A172 (cell line): ENCODE data around the gene SUPT20HL2. TPM values are rescaled to one million over a fixed set of nuclear protein-coding genes. Genes with fewer than 3 reads are reported as not detected.
"Not testable (repeated sequence)": the region's sequence is repeated elsewhere in the genome, so short reads cannot be mapped to it uniquely, and the experiment has no call there.

ENCODE experiments used
- DNase-seq: peaks from one replicate; pipeline ENCODE4 v3.0.0-alpha.2; 2015; ENCODE audit warnings: low spot score
- total RNA-seq: library from RNA; depleted of rRNA; stranded (reverse); fragments of >200 nt; shearing (Covaris generic); gene quantifications from 2 replicates; pipeline ENCODE4 v1.2.3, GENCODE V29; 2014

Gene SUPT20HL2
- total RNA-seq, 1 experiment from 2014 or later, result not detected

- not testable (repeated sequence) for DNase-seq
Measured at GRCh38 chrX:24309580-24310374, 4.1 kb downstream of the SUPT20HL2 start.

- DNase-seq, result not testable (repeated sequence)
Measured at GRCh38 chrX:24308803-24309202, 5.1 kb downstream of the SUPT20HL2 start.

DNA sequence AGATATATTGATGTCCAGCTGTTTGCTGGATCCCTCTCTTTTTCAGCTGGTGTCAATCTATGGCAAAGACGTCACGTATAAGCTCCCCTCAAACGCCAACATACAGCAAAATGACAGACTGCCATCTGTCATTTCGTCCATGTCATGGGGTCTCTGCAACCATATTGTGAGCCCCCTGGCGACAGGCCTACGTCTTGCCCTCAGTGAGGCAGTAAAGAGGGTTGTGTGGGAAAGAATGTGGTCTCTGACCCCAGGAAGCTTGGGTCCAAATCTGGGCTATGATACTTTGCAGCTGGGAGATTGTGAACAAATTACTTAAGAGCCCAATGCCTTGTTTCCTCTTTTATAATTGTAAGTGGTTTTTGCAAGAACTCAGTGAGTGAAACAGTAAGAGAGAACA, 7.4 kb downstream of the SUPT20HL2 start:
- no peak for DNase-seq

- no peak for DNase-seq
Measured at GRCh38 chrX:24305905-24306304, 8.0 kb downstream of the SUPT20HL2 start.

DNA sequence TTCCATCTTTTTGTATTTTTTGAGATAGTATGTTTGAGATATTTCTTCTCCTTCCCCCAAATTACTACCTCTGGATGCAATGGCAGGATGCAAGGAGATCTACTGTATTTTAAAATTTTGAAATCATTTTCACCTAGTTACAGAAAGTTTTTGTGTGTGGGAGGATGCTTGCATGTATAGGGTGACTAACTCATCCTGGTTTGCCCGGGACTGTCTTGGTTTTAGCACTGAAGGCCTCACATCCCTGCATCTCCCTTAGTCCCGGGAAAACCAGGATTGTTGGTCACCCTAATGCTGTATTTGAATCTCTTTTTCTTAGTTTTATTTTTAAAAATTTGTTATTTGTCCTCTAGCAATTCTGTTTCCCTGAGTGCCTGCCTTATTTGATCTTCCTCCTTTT, 12.1 kb downstream of the SUPT20HL2 start:
- DNase-seq, result no peak

- DNase-seq, result no peak
Measured at GRCh38 chrX:24301060-24301459, 12.8 kb downstream of the SUPT20HL2 start.

DNA sequence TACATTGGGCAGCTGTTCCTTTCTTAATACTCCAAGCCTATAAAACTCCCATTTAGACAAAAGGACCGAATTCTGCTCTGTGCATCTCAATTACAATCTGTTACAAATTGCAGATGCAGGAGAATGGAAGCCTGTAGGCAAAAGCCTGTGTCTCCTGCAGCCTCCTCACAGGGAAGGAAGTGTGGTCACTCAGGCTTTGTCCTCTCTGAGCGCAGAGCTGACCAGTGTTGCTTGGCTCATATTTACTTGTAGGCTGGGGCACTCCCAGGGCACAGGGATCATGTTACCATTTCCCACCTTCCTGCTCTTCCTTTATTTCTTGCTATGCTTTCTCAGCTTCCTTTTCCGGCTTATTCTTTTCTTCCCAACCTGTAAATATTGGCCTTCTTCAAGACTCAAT, 15.7 kb downstream of the SUPT20HL2 start:
- DNase-seq, result peak; percentile 20

GRCh38 chrX:24294619-24295018, 19.2 kb downstream of the SUPT20HL2 start:
- DNase-seq, result peak; percentile 7

DNA sequence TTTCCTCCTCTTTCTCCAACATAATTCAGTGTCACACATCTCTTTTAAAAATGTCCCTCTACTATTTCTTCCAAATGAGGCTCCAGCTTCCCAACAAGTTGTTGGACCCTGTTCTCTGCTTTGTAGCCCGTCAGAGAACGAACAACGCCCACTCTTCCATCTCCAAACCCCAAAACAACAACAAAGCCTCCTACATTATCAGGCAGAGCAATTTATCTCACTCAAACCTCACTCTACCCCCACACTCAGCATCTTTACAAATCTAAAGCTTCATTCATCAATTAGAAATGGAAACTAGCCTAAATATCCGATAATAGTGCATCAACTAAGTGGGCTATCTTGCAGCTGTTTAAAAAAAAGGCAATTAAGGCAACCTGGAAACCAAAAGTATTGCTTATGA, 20.5 kb downstream of the SUPT20HL2 start:
- no peak for DNase-seq

DNA sequence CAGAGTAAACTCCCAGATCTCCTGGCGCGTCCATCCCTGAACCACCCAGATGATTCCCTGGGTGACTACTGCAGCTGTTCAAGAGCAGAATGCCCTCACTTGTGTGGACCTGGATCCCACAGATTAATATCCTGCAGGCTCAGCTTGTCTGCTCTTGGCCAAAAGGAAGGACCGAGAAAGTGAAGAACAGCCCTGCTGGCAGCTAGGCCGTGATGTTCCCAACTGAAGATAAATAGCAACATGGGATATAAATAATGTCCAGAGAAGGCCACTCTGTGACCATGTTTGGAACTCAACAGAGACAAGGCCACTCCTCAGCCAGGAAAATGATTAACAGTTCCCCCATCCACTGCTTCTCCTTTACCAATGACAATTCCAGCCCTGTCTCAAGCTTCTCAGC, 21.5 kb downstream of the SUPT20HL2 start:
- no peak for DNase-seq

GRCh38 chrX:24285082-24285481, 28.8 kb downstream of the SUPT20HL2 start:
- DNase-seq, result peak; percentile 13

DNA sequence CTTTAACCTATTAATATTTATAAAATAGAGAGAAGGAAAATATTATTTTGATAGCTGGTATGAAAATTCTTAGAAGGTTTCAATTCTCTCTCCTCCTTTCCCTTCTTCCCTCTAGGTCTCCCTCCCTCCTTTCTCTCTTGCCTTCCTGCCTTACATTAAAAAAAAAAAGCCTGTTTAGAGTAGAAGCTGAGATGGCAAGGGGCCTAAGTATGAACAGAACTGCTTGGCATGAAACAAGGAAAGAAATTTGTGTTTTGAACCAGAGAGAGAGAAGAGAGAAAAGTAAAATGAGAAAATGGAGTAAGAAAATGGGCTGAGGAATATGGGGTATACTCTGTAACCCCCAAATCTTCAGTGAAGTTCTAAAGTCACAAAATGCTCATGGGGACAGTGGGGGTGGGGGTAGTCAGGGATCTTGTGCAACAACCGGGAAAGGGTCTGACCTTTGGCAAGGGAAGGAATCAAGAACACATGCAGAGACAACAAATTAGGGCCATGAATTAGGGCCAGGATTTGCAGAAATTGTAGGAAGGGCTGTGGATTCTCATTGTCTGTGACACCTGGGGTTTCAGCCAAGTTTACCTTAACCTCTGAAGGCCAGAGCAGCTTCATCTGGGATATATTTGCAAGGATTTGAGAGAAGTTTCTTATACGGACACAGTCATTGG, 30.6 kb downstream of the SUPT20HL2 start:
- DNase-seq, result no peak

DNA sequence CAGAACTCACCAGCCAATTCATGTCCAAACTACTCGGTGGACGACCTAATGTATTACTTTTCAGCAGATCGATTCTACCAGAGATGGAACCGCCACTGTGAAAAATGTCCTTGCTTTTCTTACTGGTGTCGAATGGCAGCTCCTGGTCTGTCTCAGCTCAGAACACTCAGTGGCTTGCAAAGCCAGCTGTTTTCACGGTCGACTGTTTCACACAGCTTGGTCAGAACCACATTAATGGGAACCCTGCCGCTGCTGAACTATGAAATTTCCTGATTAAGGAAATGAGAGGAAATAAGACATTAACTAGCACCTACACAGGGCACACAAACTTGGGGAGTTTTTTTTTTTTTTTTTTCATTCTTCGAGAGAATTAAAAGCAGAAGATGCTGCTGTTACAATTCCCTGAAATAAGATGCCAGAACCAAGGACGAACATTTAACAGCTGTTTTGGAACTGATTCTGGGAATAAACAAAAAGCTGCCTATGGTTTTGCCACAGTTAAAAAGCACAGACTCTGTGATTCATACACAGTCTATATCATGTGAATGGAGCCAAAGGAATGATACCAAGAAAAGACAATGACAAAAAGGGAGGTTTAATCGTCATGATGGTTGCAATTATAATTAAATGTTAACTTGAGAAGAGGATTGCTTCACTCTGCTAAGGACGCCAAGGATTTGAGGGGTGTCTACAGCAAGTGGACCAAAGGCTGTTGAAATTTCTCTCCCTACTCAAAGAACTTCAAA, 31.3 kb downstream of the SUPT20HL2 start:
- DNase-seq, result no peak

DNA sequence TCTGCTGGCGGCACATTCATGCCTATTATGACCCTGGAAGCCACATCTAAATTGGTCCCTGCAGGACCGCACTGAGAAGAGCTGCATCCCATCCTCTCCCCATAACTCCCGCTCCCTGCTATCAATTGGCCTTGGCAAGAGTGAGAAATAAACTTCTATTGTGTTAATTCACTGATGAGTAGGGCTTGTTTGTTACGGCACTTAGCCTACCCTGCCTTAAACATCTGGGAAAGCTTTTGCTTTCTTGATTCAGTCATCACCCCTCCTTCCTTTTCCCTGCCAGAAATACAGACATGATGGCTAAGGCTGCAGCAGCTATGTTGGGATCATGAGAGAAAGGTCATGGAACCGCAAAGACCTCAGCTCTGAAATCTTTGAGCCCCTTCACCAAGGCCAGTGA, 36.5 kb downstream of the SUPT20HL2 start:
- no peak for DNase-seq

GRCh38 chrX:24276015-24276414, 37.9 kb downstream of the SUPT20HL2 start:
- DNase-seq, result no peak

DNA sequence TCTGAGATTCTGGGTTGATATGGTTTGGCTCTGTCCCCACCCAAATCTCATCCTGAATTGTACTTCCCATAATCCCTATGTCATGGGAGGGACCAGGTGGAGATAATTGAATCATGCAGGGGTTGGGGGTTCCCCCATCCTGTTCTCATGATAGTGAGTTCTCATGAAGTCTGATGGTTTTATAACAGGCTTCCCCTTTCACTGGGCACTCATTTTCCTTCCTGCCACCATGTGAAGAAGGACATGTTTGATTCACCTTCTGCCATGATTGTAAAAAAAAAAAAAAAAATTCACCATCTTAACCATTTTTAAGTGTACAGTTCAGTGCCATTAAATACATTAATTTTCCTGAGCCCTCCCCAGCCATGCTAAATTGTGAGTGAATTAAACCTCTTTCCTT, 42.6 kb downstream of the SUPT20HL2 start:
- DNase-seq, result no peak

- no peak for DNase-seq
Measured at GRCh38 chrX:24268786-24269185, 45.1 kb downstream of the SUPT20HL2 start.

DNA sequence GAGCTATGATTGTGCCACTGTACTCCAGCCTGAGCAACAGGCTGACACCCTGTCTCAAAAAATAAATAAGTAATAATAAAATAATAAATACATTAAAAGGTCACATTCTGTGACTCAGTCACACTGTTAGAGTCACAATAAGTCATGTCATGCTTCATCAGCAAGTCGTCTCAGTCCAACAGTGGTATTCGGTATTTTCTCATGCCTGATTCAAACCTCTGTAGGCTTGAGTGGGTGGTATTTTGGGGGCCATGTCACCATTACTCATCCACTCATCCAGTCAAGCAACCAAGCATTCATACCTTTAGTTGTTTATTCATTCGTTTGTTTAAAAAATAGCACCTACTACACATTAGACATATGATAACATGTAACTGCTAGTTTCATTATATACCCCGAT, 46.9 kb downstream of the SUPT20HL2 start:
- DNase-seq, result peak; percentile 52

DNA sequence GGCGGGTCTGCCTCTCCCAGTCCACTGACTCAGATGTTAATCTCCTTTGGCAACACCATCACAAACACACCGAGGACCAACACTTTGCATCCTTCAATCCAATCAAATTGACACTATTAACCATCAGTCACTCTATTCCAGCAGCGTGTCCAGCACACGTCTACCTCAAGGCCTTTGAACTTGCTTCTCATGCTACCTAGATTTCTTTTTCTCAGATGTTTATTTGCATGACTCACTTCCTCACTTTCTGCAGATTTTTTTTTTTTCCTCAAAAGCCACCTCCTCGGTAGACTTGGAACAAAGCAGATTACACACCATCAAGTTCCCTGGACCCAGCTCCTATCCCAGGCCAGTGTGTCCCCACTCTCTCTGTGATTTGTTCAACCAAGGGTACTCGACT, 49.5 kb downstream of the SUPT20HL2 start:
- peak; percentile 54 for DNase-seq

- DNase-seq, result no peak
Measured at GRCh38 chrX:24262309-24262708, 51.6 kb downstream of the SUPT20HL2 start.
